K562 (cell line): ENCODE results near the gene ADAM8. TPM values are rescaled to one million over a fixed set of nuclear protein-coding genes. Genes with fewer than 3 reads are reported as not detected.
A peak's percentile ranks its signal among the peaks of the same experiment; 100 is the strongest.

Source experiments
- CREB1 ChIP-seq, 2 experiments: sonication (generic) in 1 of 2; formaldehyde crosslinking in 1 of 2; IDR thresholded peaks; 2 replicates each; pipeline versions ENCODE4 v1.6.1 to v1.8.0; 2012 to 2022; ENCODE audit warnings: inconsistent platforms in 1 of 2, mild to moderate bottlenecking in 1 of 2, missing genetic modification reagents in 1 of 2, moderate library complexity in 1 of 2
- ELF4 ChIP-seq: fragments of 450-650 bp; formaldehyde crosslinking; IDR thresholded peaks from 2 replicates; pipeline ENCODE4 v1.4.0; 2022; ENCODE audit warnings: missing genetic modification characterization
- HMG20B ChIP-seq: fragments of 250-450 bp; sonication (Bioruptor Pico); IDR thresholded peaks from 2 replicates; pipeline ENCODE4 v1.5.0; 2021; ENCODE audit warnings: mild to moderate bottlenecking
- MAZ ChIP-seq, 2 experiments: fragments of 450-650 bp in 1 of 2; sonication (generic) in 1 of 2; formaldehyde crosslinking; IDR thresholded peaks in 1 of 2; conservative IDR thresholded peaks in 1 of 2; 2 replicates each; pipeline versions ENCODE4 v1.4.0 to v1.5.0; 2020; ENCODE audit warnings: mild to moderate bottlenecking in 1 of 2, missing genetic modification reagents in 1 of 2
- RBFOX2 ChIP-seq: fragments of 200-400 bp; formaldehyde crosslinking; IDR thresholded peaks from 2 replicates; pipeline ENCODE4 v1.6.1; 2017; ENCODE audit warnings: low read depth, mild to moderate bottlenecking, low read length, moderate library complexity
- REST ChIP-seq, 2 experiments: fragments of 450-650 bp; formaldehyde crosslinking in 1 of 2; IDR thresholded peaks; 2 replicates each; pipeline versions ENCODE4 v1.4.0 to v1.6.1; 2014 to 2020; ENCODE audit warnings: mild to moderate bottlenecking in 2 of 2, borderline replicate concordance in 1 of 2, low read depth in 1 of 2
- STAT5A ChIP-seq: IDR thresholded peaks from 2 replicates; pipeline ENCODE4 v1.6.1; 2012; ENCODE audit warnings: low read length, inconsistent platforms, borderline replicate concordance
- ZBTB49 ChIP-seq: sonication (generic); formaldehyde crosslinking; IDR thresholded peaks from 2 replicates; pipeline ENCODE4 v1.8.0; 2022; ENCODE audit warnings: missing genetic modification reagents, mild to moderate bottlenecking, borderline replicate concordance
- ZFP30 ChIP-seq: fragments of 250-450 bp; sonication (Bioruptor Pico); IDR thresholded peaks from 2 replicates; pipeline ENCODE4 v1.8.0; 2022; ENCODE audit warnings: moderate library complexity, mild to moderate bottlenecking, inconsistent platforms, borderline replicate concordance
- ZNF175 ChIP-seq: fragments of 200-800 bp; sonication (Bioruptor generic); IDR thresholded peaks from 2 replicates; pipeline ENCODE4 v1.6.1; 2016; ENCODE audit warnings: low read depth, mild to moderate bottlenecking, missing genetic modification characterization, missing compliant biosample characterization
- ZNF347 ChIP-seq: fragments of 450-650 bp; formaldehyde crosslinking; IDR thresholded peaks from 2 replicates; pipeline ENCODE4 v1.4.0; 2020; ENCODE audit warnings: low read depth, mild to moderate bottlenecking, moderate library complexity
- ZNF740 ChIP-seq, 3 experiments: fragments of 200-800 bp in 1 of 3; sonication (Bioruptor generic) in 1 of 3; sonication (generic) in 1 of 3; formaldehyde crosslinking in 1 of 3; IDR thresholded peaks; 2 replicates each; pipeline versions ENCODE4 v1.6.1 to v1.8.0; 2016 to 2022; ENCODE audit warnings: mild to moderate bottlenecking in 2 of 3, missing compliant biosample characterization in 2 of 3, missing genetic modification characterization in 2 of 3, missing genetic modification reagents in 1 of 3
- ZNF830 ChIP-seq: fragments of 250-450 bp; sonication (Bioruptor Pico); IDR thresholded peaks from 2 replicates; pipeline ENCODE4 v1.5.0; 2021; ENCODE audit warnings: mild to moderate bottlenecking
- polyA plus RNA-seq, 8 experiments: library from polyadenylated mRNA; depleted of rRNA in 4 of 8; stranded (reverse) in 5 of 8; unstranded in 3 of 8; fragments of >200 nt; fragmentation: Nextera tagmentation in 2 of 8; fragmentation: Illumina TruSeq in 1 of 8; extraction: Ambion mirVana in 2 of 8; extraction: Trizol in 1 of 8; gene quantifications; 2 replicates each; pipeline versions ENCODE4 v1.2.1 to v1.2.3, GENCODE V29; 2011 to 2014; ENCODE audit warnings: inconsistent platforms in 1 of 8, missing spikeins in 1 of 8
- total RNA-seq, 7 experiments: library from RNA; depleted of rRNA in 6 of 7; stranded (reverse); fragments of >200 nt in 6 of 7; fragmentation: Illumina TruSeq in 2 of 7; extraction: Trizol in 2 of 7; gene quantifications; 2 replicates each; pipeline versions ENCODE4 v1.2.1 to v1.2.3, GENCODE V29; 2011 to 2021; ENCODE audit warnings: low replicate concordance in 1 of 7

The ADAM8 gene
- total and polyA plus RNA-seq, 9 of the 15 experiments (the other 6 are each of a cell fraction or from before 2014, with no cell fraction given), result 0.07 to 7.0 (median 1.1) TPM

- no peak for TF ChIP-seq ZFP30
- no peak for TF ChIP-seq ZNF740 (CRISPR knock-in tag; IDR thresholded peaks at IDR 0.05)
- no peak for TF ChIP-seq ZNF740 (tag; IDR thresholded peaks at IDR 0.05)
- TF ChIP-seq REST (IDR thresholded peaks at IDR 0.05; ENCODE audit: borderline replicate concordance), result no peak
- no peak for TF ChIP-seq REST (CRISPR knock-in tag; IDR thresholded peaks at IDR 0.05; ENCODE audit: low read depth)
- no peak for TF ChIP-seq ZBTB49 (CRISPR knock-in tag)
- no peak for TF ChIP-seq ZNF347 (CRISPR knock-in tag)
- no peak for TF ChIP-seq ELF4 (CRISPR knock-in tag)
- TF ChIP-seq CREB1 (IDR thresholded peaks at IDR 0.05), result no peak
- TF ChIP-seq CREB1 (CRISPR knock-in tag; IDR thresholded peaks at IDR 0.05), result no peak
- no peak for TF ChIP-seq ZNF830 (CRISPR knock-in tag)
- TF ChIP-seq HMG20B, result no peak
- TF ChIP-seq ZNF175 (CRISPR knock-in tag), result 0 out of 2 replicates have a peak, but pooled peaks have one; percentile 51
- peak; percentile 66 for TF ChIP-seq RBFOX2
- no peak for TF ChIP-seq STAT5A
- TF ChIP-seq MAZ (CRISPR knock-in tag; conservative IDR thresholded peaks at IDR 0.05 in 1 of 2, IDR thresholded peaks at IDR 0.05 in 1 of 2), result 0 out of 4 replicates have a peak, but pooled peaks of 1 of the 2 experiments have one; percentile 42
Measured at GRCh38 chr10:133247681-133248333, 28.9 kb downstream of the ADAM8 start (continued).
